ENCODE measurements around the gene ITGB7.

The ITGB7 gene

GRCh38 chr12:53143355-53143754, 63.7 kb downstream of the ITGB7 start:
- no peak for DNase-seq (ENCODE audit: low spot score)
